Right ventricle myocardium superior (tissue), 1 donor: ENCODE data around the gene PHLDA3. TPM values are rescaled to one million over a fixed set of nuclear protein-coding genes. Genes with fewer than 3 reads are reported as not detected.
"Not testable (repeated sequence)": the region's sequence is repeated elsewhere in the genome, so short reads cannot be mapped to it uniquely, and the experiment has no call there.

Source experiments
- ATAC-seq: fragments of 200-7000 bp; cut with Tn5 transposase; one replicate; pipeline ENCODE4 v1.9.1; 2020; ENCODE audit warnings: mild to moderate bottlenecking; ENCODE audit not compliant: poor library complexity
- DNase-seq: peaks from one replicate; pipeline ENCODE4 v3.0.0-alpha.2; 2020
- intact Hi-C: fragments of 100-400 bp; cut with DNase I; formaldehyde crosslinking; loops from one replicate; pipeline ENCODE4 v1.11.2; 2022
- total RNA-seq: library from RNA; stranded (reverse); fragmentation: NEBNext Ultra II Directional; extraction: Animal tissue kit (Norgen Biotek cat#: 25700); gene quantifications from one replicate; pipeline ENCODE4 v1.2.1, GENCODE V29; 2021
- donor health status: DM: no; HTN: yes; CAD: no; lungs with severe emphysema.

PHLDA3 gene
- total RNA-seq, 1 donor from 2014 or later = 21.5 TPM

- intact Hi-C loops = no loop called here
- DNase-seq = no peak
- ATAC-seq = no peak
These were observed 36.5 kb upstream of the PHLDA3 start for GRCh38 chr1:201505503-201505890.

DNA sequence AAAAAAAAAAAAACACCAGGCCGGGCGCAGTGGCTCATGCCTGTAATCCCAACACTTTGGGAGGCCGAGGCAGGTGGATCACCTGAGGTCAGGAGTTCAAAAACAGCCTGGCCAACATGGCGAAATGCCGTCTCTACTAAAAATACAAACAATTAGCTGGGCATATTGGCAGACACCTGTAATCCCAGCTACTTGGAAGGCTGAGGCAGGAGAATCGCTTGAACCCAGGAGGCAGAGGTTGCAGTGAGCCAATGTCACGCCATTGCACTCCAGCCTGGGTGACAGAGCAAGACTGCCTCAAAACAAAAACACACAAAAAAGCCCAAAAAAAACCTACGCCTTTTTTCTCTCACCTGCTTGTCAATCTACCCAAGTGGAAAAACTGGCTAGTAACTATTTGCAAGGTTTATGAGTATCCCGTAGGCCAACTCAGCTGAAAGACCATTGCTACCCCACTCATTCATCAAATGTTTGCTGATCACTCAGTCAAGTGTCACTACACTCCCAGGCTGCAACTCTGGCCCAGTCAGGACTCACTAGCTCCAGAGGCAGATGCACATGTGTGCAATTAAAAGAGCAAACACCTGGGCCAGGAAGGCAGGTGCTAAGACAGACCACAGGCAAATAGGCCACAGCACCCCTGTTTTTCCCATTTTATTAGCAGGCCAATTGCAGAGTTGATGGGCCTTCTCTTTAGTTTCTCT is 36.0 kb upstream of the PHLDA3 start:
- ATAC-seq (no peak), DNase-seq (no peak)
- intact Hi-C loops = no loop called here

DNA sequence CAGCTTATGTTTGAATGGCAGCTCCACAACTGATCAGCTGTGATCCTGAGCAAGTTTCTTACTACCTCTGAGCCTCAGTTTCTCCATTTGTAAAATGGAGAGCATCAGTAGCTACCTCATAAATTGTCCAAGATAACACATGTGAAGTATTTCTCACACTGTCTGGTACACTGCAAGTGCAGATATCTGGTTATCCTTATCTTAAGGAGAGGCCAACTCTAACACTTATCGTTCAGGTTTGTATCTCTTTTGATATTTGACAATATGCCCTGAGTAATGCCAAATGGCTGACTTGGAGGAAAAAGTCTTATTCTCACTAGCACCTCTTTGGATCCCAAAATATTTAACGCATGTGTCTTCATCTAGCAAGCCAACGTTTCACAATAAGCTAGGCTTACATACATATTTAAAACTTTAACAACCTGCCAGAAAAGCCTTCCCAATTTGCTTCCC is 35.2 kb upstream of the PHLDA3 start:
- DNase-seq = no peak
- intact Hi-C loops = no loop called here

GRCh38 chr1:201503397-201504176 is 34.6 kb upstream of the PHLDA3 start:
- ATAC-seq = no peak
- DNase-seq = no peak
- intact Hi-C loops = no loop called here

More for the DNA sequence above, 35.2 kb upstream of the PHLDA3 start:
- ATAC-seq = no peak

- DNase-seq (no peak), ATAC-seq (no peak)
- intact Hi-C loops = no loop called here
These were observed 33.5 kb upstream of the PHLDA3 start for GRCh38 chr1:201502511-201502857.

DNA sequence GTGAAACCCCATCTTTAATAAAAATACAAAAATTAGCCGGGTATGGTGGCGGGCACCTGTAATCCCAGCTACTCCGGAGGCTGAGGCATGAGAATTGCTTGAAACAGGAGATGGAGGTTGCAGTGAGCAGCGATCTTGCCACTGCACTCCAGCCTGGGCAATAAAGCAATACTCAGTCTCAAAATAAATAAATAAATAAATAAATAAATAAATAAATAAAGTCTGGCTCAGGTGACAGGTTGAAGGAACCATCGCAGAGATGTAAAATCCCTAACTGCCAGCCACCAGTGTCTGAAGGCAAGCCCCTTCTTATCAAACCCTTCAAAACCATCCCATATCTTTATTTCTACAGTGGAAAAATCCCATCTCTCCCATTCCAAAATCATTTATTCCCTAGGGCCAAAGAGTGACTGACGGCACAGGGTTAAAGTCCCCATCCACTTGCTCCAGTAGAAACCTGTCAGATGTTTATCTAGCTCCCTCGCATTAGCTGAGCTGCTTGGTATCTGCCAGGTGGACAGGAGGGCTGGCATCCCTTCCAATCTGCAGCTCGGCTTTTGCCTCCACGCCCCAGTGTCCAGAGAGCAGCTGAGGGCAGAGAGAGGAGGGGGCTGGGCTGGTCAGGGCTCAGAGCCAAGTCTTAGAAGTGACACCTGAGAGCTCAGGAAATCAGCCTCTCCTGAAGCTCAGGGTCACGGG is 33.0 kb upstream of the PHLDA3 start:
- ATAC-seq (no peak), DNase-seq (no peak)
- intact Hi-C loops = no loop called here

DNA sequence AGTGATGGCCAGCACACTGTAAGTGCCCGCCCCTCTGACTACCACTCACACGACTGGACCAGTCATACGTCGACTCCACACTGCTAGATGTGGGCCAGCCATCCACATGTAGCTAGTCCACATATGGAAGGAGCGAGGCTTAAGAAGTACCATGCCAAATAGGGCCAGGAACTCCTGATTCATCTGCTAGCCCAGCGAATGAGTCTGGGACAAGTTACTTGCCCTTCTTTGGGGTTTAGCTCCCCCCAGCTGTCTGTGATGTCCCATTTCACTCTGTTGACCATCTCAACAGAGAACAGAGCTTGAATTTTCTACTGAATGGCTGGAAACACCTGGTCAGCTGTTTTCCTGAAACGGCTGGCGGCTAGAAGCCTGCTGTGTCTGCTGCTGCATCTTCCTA is 32.2 kb upstream of the PHLDA3 start:
- DNase-seq (no peak), ATAC-seq (no peak)
- intact Hi-C loops = no loop called here

DNA sequence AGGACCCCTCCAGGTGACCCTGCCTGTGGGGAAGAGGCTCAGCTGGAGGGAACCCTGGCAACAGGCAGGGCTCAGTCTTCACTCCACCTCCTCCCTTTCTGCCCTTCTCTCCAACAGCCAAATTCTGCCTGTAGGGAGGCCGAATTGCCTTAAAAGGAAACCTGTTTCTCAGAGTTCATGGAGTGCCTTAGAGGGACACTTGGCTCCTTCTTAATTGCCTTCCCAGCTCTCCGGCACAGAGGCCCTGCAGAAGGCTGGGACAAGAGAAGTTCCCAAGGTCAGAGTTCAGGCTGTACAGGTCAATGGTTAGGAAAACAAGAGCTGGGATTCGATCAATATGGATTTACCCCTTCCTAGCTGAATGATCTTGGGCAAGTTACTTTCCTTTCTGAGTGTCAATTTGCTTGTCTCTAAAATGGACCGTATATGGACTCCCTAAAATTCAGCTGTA is 31.7 kb upstream of the PHLDA3 start:
- ATAC-seq (peak; percentile 69), DNase-seq (no peak)
- intact Hi-C loops = no loop called here

DNA sequence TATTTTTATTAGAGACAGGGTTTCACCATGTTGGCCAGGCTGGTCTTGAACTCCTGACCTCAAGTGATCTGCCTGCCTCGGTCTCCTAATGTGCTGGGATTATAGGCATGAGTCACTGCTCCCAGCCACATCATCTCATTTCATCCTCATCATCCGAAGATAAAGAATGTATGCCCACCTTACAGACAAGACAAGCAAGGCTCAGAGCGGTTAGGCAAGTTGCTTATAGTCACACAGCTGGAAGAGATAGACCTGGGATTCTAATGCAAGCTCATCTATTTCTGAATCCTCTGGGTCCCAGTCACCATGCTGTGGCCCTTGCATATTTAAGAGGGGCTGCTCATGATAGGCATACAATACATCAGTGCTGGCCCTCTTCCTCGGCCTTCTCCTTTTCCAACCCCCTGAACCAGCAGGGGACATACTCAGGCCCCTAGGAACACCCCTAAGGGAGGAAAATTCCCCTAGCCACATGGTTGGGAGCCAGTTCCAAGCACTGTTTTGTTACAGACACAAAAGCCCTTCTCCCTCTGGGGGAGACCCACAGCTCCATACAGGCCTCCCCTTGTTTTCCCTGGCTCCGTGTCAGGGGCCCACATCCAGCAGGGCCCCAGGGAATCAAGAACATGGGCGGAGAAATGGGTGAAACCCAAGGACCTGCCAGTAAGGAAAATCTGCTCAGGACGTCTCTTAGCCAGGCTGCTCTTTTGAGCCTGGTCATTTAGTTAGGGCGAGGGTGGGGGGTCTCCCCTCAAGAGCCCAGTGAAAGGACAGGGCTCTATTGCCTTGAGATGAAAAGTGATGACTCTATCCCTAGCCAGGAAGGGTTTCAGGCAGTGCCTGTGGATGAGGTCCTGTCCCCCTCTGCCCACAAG is 31.0 kb upstream of the PHLDA3 start:
- ATAC-seq (peak; percentile 52), DNase-seq (peak; percentile 72)
- intact Hi-C loops = no loop called here

DNA sequence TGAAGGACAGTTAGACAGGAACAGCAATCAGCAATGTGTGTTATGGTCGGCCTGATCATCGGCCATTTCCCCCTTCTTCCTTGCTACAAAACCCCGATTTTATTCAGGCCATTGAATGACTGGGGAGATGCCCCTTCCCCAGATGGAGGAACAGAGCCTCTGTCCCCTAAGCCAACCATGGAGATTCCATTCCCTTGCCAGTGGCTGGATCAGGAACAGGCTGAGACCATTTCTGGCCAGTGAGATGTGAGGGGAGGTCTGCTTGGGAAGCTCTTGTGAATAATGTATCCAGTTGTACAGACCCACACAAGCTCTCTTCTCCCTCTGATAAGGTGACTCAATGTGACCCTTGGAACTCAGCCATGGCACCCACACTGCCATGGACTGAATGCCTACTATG is 30.2 kb upstream of the PHLDA3 start:
- intact Hi-C loops = no loop called here
- DNase-seq = no peak
- ATAC-seq = no peak

DNA sequence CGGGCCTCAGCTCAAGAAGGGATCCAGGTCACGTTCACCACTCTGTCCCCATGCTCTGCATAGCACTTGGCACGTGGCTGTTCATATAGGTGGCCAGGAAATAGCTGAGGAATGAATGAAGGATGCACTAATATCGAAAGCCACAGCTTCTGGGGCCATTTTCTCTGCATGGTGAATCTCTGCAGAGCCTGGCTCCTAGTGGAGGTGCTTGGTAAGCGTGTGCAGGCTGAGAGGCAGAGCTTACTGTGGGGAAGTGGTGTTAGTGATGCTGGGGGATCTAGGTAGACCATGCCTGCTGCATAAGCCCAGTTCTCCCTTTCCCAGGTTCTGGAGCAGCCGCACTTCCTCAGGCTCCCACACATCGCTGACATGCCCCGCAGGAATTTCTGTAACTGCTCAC is 29.6 kb upstream of the PHLDA3 start:
- DNase-seq (no peak), ATAC-seq (no peak)
- intact Hi-C loops = no loop called here

- intact Hi-C loops = no loop called here
- DNase-seq (no peak), ATAC-seq (no peak)
These were observed 29.0 kb upstream of the PHLDA3 start for GRCh38 chr1:201497935-201498509.

- DNase-seq (no peak), ATAC-seq (no peak)
- intact Hi-C loops = no loop called here
These were observed 27.3 kb upstream of the PHLDA3 start for GRCh38 chr1:201496296-201496690.

DNA sequence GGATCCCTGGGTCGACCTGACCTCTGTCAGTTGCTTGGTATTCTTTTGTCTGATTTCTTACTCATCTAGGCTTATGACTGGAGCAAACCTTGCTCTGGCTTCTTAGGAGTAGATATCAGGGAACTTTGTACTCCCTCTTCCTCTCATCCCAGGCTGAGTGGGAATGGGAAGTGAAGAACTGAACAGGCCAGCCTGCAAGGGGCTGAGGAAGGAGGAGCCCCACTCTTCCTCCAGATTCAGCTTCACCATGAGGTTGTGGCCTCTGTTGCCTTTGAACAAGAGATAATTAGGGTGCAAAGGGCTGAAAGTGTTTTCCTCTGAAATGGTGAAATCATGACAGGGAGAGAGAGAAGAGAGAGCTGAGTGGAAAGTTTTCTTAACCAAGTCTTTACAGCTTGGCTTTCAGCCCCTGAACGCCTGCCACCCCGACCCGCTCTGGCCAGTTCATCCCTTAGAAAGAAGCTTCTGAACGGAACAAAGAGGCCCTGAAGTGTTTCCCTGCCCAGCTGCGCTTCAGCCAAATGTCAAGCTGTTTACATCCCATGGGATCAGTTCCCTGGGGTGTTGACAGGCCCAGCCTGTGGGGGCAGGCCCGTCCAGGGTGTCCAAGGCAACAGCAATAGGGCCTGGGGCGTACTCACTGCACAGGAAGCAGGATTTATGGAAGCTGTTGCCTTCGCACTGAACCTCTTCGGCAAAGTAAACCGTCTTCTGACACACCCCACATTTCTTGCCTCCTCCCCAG is 26.7 kb upstream of the PHLDA3 start:
- intact Hi-C loops = no loop called here
- DNase-seq = peak; percentile 89
- peak; percentile 82 for ATAC-seq

- intact Hi-C loops = no loop called here
- DNase-seq (no peak), ATAC-seq (peak; percentile 46)
These were observed 25.0 kb upstream of the PHLDA3 start for GRCh38 chr1:201493757-201494617.

- ATAC-seq, DNase-seq, intact Hi-C loops: not testable (repeated sequence)
These were observed 24.2 kb upstream of the PHLDA3 start for GRCh38 chr1:201493026-201493656.
